ENCODE results near the gene TBC1D14.

The TBC1D14 gene

GRCh38 chr4:7003879-7004240 lies 94.2 kb downstream of the TBC1D14 start:
- no peak for DNase-seq

GRCh38 chr4:7004331-7004730 lies 94.7 kb downstream of the TBC1D14 start:
- no peak for DNase-seq

GRCh38 chr4:7005571-7005970 lies 95.9 kb downstream of the TBC1D14 start:
- DNase-seq: no peak

- no peak for DNase-seq
These were observed 96.8 kb downstream of the TBC1D14 start for GRCh38 chr4:7006411-7006810.

GRCh38 chr4:7007142-7007907 lies 97.7 kb downstream of the TBC1D14 start:
- no peak for DNase-seq

- no peak for DNase-seq
These were observed 98.3 kb downstream of the TBC1D14 start for GRCh38 chr4:7007944-7008343.

GRCh38 chr4:7009564-7009963 lies 99.9 kb downstream of the TBC1D14 start:
- DNase-seq: no peak

- no peak for DNase-seq
These were observed 103.5 kb downstream of the TBC1D14 start for GRCh38 chr4:7013175-7013574.

- no peak for DNase-seq
These were observed 105.2 kb downstream of the TBC1D14 start for GRCh38 chr4:7014815-7015214.

GRCh38 chr4:7015383-7016035 lies 105.9 kb downstream of the TBC1D14 start:
- DNase-seq: no peak

- DNase-seq: no peak
These were observed 106.5 kb downstream of the TBC1D14 start for GRCh38 chr4:7016086-7016485.

- DNase-seq: no peak
These were observed 106.9 kb downstream of the TBC1D14 start for GRCh38 chr4:7016512-7016911.

GRCh38 chr4:7017446-7018048 lies 107.9 kb downstream of the TBC1D14 start:
- DNase-seq: no peak

GRCh38 chr4:7018281-7018680 lies 108.7 kb downstream of the TBC1D14 start:
- no peak for DNase-seq

- DNase-seq: no peak
These were observed 109.7 kb downstream of the TBC1D14 start for GRCh38 chr4:7019367-7019766.

- DNase-seq: no peak
These were observed 110.7 kb downstream of the TBC1D14 start for GRCh38 chr4:7020290-7020689.

GRCh38 chr4:7020856-7021255 lies 111.2 kb downstream of the TBC1D14 start:
- DNase-seq: no peak

GRCh38 chr4:7021355-7021754 lies 111.7 kb downstream of the TBC1D14 start:
- no peak for DNase-seq

- DNase-seq: no peak
These were observed 112.5 kb downstream of the TBC1D14 start for GRCh38 chr4:7021930-7022664.

- no peak for DNase-seq
These were observed 113.9 kb downstream of the TBC1D14 start for GRCh38 chr4:7023486-7023885.

GRCh38 chr4:7023901-7024300 lies 114.3 kb downstream of the TBC1D14 start:
- DNase-seq: no peak

- no peak for DNase-seq
These were observed 114.8 kb downstream of the TBC1D14 start for GRCh38 chr4:7024336-7024890.

- no peak for DNase-seq
These were observed 115.5 kb downstream of the TBC1D14 start for GRCh38 chr4:7025040-7025602.

Data from NCI-H187 (cell line).